ENCODE measurements around the gene SLN. TPM values are rescaled to one million over a fixed set of nuclear protein-coding genes. Genes with fewer than 3 reads are reported as not detected.

SLN gene
- total and polyA plus RNA-seq, 12 donors: 0.33 to 13.0 (median 2.5) TPM; not detected in 6

GRCh38 chr11:107740271-107740670, 28.4 kb upstream of the SLN start:
- DNase-seq: no peak
- Histone ChIP-seq H3K9me3 (replicated peaks in 1 of 3) (no peaks in the 10 kb centered on the region), H3K27me3 (no peaks in the 10 kb centered on the region), H3K4me1 (replicated peaks in 1 of 2) (no peaks in the 10 kb centered on the region), H3K4me3 (no peak overlapping the region), H3K27ac (no peak overlapping the region), H3K36me3 (replicated peaks in 1 of 2) (no peaks in the 10 kb centered on the region)
- WGBS, 4 donors: 73 to 82% (median 79%) methylated on average over 4 of the region's 4 CpGs
- no peak for TF ChIP-seq POLR2A (IDR thresholded peaks at IDR 0.05)
- TF ChIP-seq, protein P1, sequence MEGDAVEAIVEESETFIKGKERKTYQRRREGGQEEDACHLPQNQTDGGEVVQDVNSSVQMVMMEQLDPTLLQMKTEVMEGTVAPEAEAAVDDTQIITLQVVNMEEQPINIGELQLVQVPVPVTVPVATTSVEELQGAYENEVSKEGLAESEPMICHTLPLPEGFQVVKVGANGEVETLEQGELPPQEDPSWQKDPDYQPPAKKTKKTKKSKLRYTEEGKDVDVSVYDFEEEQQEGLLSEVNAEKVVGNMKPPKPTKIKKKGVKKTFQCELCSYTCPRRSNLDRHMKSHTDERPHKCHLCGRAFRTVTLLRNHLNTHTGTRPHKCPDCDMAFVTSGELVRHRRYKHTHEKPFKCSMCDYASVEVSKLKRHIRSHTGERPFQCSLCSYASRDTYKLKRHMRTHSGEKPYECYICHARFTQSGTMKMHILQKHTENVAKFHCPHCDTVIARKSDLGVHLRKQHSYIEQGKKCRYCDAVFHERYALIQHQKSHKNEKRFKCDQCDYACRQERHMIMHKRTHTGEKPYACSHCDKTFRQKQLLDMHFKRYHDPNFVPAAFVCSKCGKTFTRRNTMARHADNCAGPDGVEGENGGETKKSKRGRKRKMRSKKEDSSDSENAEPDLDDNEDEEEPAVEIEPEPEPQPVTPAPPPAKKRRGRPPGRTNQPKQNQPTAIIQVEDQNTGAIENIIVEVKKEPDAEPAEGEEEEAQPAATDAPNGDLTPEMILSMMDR (IDR thresholded peaks at IDR 0.05): no peak
- intact Hi-C loops (cut with DNase I): no loop called here

DNA sequence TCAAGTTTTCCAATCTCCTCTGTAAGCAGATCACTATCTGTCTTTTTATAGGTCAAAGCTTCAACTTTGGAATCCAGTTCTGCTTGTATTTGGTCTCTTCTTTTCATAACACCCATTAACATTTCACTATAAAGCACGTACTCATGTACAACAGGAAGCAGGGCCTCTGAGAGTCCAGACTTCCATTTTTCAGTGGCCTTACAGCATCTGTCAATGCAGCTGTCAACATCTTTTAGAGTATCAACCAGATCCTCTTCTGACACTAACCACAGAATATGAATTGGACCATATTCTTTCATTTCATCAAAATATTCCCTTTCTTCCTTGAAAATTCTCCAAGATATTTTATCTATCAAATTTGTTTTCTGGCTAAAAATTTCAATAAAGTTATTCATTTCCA, 24.7 kb upstream of the SLN start:
- Histone ChIP-seq H3K36me3 (replicated peaks in 1 of 2) (no peaks in the 10 kb centered on the region), H3K27me3 (no peaks in the 10 kb centered on the region), H3K27ac (no peak overlapping the region), H3K4me3 (no peak overlapping the region), H3K4me1 (replicated peaks in 1 of 2) (no peaks in the 10 kb centered on the region), H3K9me3 (replicated peaks in 1 of 3) (no peaks in the 10 kb centered on the region)
- intact Hi-C loops (cut with DNase I): no loop called here
- DNase-seq: no peak
- WGBS, 4 donors: 16 to 64% (median 40%) methylated on average over 1 of the region's 1 CpG
- TF ChIP-seq, protein P1 (IDR thresholded peaks at IDR 0.05): no peak
- TF ChIP-seq POLR2A (IDR thresholded peaks at IDR 0.05): no peak

DNA sequence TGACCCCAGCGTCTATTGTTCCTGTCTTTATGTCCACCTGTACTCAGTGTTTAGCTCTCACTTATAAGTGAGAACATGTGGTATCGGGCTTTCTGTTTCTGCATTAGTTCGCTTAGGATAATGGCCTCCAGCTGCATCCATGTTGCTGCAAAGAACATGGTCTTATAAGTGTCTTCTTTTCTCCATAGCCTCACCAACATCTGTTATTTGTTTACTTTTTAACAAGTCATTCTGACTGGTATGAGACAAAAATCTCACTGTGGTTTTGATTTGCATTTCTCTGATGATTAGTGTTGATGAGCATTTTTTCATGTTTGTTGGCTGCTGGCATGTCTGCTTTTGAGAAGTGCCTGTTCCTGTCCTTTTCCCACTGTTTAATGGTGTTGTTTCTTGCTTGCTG, 21.7 kb upstream of the SLN start:
- Histone ChIP-seq H3K27ac (no peak overlapping the region), H3K27me3 (no peaks in the 10 kb centered on the region), H3K4me1 (replicated peaks in 1 of 2) (no peaks in the 10 kb centered on the region), H3K4me3 (no peak overlapping the region), H3K9me3 (replicated peaks in 1 of 3) (no peaks in the 10 kb centered on the region), H3K36me3 (replicated peaks in 1 of 2) (no peaks in the 10 kb centered on the region)
- TF ChIP-seq POLR2A (IDR thresholded peaks at IDR 0.05): no peak
- TF ChIP-seq, protein P1 (IDR thresholded peaks at IDR 0.05): no peak
- WGBS, 4 donors: 78 to 90% (median 82%) methylated on average over 3 of the region's 3 CpGs
- DNase-seq: no peak
- intact Hi-C loops (cut with DNase I): no loop called here

- no peak overlapping the region for H3K27ac ChIP-seq
- H3K9me3 ChIP-seq (replicated peaks in 1 of 3): no peaks in the 10 kb centered on the region
- intact Hi-C loops (cut with DNase I): no loop called here
- no peaks in the 10 kb centered on the region for H3K27me3 ChIP-seq
- WGBS, 4 donors: 80 to 87% (median 85%) methylated on average over 10 of the region's 10 CpGs
- no peaks in the 10 kb centered on the region for H3K4me1 ChIP-seq (replicated peaks in 1 of 2)
- no peaks in the 10 kb centered on the region for H3K36me3 ChIP-seq (replicated peaks in 1 of 2)
- no peak for DNase-seq
- no peak for TF ChIP-seq POLR2A (IDR thresholded peaks at IDR 0.05)
- TF ChIP-seq, protein P1 (IDR thresholded peaks at IDR 0.05): no peak
- H3K4me3 ChIP-seq: no peak overlapping the region
Observed at GRCh38 chr11:107732689-107733051, 20.8 kb upstream of the SLN start.
